ENCODE data around the gene GLUD1.
"Not testable (repeated sequence)": the region's sequence is repeated elsewhere in the genome, so short reads cannot be mapped to it uniquely, and the experiment has no call there.

DNA sequence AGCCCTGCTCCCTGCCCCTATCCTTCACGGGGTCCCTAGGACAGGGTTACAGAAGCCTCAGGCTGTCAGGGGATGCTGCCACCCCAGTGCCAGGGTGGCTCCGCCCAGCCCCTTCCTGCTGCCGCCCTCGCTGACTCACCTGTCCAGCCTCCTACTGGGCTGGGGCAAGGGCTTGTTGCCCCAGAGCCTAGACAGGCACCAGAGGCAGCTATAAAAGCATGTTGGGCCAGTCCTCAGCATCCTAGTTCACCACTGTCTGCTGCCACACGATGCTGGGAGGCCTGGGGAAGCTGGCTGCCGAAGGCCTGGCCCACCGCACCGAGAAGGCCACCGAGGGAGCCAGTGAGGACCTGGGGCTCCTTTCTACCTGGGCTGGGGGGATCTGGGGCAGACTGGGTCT lies 74.6 kb downstream of the GLUD1 start, which contains the start of gene FAM25A:
- not testable (repeated sequence) for TF ChIP-seq EZH2 (IDR thresholded peaks at IDR 0.05)
- TF ChIP-seq, protein P1, sequence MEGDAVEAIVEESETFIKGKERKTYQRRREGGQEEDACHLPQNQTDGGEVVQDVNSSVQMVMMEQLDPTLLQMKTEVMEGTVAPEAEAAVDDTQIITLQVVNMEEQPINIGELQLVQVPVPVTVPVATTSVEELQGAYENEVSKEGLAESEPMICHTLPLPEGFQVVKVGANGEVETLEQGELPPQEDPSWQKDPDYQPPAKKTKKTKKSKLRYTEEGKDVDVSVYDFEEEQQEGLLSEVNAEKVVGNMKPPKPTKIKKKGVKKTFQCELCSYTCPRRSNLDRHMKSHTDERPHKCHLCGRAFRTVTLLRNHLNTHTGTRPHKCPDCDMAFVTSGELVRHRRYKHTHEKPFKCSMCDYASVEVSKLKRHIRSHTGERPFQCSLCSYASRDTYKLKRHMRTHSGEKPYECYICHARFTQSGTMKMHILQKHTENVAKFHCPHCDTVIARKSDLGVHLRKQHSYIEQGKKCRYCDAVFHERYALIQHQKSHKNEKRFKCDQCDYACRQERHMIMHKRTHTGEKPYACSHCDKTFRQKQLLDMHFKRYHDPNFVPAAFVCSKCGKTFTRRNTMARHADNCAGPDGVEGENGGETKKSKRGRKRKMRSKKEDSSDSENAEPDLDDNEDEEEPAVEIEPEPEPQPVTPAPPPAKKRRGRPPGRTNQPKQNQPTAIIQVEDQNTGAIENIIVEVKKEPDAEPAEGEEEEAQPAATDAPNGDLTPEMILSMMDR (IDR thresholded peaks at IDR 0.05), result not testable (repeated sequence)

Data from neural progenitor cell (in vitro differentiated cells).